Esophagus mucosa (tissue), 1 donor: ENCODE data around the gene HOXA9. TPM values are rescaled to one million over a fixed set of nuclear protein-coding genes. Genes with fewer than 3 reads are reported as not detected.

Experiments used
- ATAC-seq: fragments of 200-7000 bp; cut with Tn5 transposase; one replicate; pipeline ENCODE4 v1.9.1; 2020
- total RNA-seq: library from RNA; stranded (reverse); gene quantifications from one replicate; pipeline ENCODE4 v1.2.4, GENCODE V29; 2023
- donor health status: DM: yes; HTN: yes; CAD: no.

The HOXA9 gene
- total RNA-seq, 1 donor from 2014 or later = 1.7 TPM

- no peak for ATAC-seq
Observed at GRCh38 chr7:27163288-27164044, 1.9 kb downstream of the HOXA9 start.

DNA sequence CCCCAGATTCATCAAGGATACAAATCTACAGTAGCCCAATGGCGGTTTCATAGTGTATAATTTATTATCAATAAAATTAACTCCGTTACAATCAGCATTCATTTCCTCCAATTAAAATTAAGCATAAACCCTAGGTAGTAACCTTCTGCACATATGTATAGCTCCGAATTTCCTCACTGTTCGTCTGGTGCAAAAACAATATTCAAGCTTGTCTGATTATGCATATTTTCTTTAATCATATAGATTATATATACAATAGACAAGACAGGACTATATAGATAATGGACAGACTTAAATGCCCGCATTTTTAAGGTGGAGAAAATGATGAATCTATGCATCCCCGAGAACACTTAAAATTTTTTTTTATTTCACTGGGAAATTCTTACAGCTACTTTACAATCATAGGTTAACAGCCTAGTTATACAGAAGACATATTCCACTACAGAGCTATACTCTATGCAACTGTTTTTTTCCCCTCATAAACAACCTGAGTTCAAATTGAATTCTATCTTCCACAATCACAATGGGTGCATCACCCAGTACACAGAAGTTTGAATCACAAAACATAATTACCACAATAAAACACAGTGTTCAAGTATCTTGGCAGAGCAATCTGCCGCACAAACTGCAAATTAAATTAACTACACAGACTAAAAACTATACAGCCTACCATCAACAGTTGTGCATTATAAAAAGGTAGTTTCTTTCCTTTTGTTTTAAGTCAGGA, 2.6 kb downstream of the HOXA9 start:
- ATAC-seq = no peak

- no peak for ATAC-seq
Observed at GRCh38 chr7:27161721-27162560, 3.4 kb downstream of the HOXA9 start.

DNA sequence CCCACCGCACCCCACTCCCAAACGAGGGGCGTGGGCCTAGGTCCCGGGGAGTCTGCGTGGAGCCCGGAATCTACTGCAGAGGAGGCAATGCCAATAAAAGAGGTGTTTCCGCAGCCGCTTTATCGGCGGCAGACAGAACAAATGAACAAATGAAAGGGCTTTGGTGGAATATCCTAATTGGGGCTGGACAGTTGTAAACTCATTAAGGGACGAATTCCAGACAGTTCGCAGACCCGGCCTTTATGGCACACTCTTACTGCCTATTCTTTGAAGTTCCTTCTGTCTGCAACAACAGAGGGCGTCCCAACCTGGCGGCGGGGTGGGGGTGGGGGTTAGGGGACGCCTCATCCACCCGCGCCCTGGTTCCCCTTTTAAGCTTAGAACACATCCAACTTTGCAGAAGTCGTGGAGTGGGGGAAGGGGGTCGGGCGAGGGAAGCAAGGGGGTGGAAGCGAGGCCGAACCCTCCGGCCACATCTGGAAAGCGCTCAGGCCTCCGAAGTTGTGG, 4.1 kb downstream of the HOXA9 start:
- no peak for ATAC-seq

DNA sequence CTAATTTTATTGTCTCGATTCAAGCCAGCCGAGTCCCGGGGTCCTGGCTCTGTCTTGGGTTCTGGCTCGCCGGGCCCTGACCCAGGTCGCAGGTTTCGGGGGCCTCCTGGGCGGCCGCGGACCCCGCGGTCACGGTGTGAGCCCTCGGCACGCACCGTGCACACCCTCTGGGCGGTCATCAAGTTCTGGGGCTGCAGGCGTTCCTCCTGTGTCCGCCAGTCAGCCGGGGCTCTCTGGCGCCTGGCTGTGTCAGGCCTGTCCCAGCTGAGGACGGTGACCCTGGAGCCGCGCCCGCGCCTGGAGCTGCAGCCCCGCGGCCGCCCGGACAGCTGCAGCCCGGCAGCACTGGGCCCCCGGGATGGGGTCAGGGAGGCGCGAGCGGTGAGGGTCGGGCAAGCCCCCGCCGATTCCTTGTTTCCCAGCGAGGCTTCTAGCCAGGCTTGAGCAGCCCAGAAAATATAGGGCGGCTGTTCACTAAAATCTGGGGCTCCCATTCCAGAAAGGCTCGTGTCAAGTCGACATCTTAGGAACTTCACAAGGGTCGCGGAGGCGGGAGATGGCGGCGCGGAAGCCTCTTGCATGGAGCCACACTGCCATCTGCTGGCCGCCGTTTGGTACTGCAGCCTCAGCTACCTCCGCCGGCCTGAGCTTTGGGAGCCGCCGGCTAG, 4.7 kb downstream of the HOXA9 start:
- ATAC-seq = peak; percentile 82

GRCh38 chr7:27160145-27160545, 5.2 kb downstream of the HOXA9 start:
- no peak for ATAC-seq

GRCh38 chr7:27159266-27160144, 5.8 kb downstream of the HOXA9 start:
- no peak for ATAC-seq

- no peak for ATAC-seq
Observed at GRCh38 chr7:27158436-27159265, 6.7 kb downstream of the HOXA9 start.

DNA sequence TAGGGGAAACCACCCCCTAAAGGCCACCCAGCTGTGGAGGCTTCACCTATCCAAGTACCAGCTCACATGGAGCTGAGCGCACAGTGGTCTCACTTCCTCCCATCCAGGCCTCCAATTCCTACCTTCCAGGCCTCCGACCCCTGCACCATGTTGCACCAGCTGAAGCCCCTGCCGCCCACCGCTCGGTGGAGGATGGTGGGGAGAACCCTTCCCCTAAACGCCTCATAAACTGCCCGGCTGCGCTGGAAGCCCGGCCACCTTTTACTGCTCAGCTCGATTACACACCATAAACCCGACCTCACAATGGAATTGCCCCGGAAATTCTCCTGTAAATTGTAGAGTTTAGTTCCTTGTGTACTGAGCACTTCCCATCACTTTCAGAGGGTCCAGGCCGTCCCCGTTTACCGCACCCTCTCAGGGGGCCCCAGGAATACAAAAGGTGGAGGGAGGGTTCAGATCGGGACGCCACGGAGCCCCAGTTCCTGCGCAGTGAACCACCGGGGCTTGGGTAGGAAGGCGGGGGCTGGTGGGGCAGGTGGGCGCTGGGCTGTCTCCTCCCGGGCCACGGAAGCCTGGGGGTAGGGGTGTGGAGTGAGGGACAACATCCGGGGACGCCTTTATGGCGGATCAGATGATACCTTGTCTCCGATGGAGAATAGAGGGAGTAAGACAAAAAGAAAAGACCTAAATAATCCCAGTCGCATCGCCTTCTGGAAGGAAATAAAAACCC, 7.5 kb downstream of the HOXA9 start:
- ATAC-seq = no peak

DNA sequence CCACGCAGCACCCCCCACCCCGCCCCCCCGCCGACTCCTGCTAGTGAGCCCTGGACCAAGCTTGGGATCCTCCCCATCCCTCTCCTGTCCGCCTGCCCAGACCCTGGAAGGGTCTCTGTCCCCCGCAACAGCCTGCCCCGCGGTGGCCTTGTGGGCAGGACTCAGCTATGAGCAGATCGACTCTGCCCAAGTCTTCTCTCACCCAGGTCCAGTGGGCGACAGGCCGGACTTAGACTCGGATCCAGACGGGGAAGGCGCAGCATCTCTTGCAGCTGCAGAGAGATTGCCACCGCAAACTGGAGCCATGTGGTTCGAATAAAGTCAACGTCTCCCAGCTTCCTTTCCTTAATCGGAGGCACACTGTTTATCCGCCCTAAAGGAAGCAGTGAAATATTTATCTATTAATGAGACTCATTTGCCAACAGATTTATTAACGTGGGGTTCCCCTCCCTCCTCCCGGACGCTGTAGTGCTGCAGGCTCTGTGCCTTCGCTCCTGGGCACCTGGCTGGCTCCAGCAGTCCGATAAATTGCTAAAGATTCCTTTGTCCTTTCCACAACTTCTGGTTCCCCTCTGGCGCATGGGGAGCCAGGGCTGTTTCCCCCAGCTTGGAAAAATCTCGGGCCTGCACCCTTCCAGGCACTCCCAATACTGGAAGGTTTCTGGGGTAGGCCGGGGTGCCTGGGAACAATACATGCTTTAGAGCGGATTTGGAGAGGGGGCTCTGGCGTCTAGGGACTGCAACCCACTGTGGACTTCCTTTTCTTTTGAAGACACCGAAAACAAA, 8.2 kb downstream of the HOXA9 start:
- ATAC-seq = no peak

- peak; percentile 42 for ATAC-seq
Observed at GRCh38 chr7:27156508-27156898, 8.8 kb downstream of the HOXA9 start, which contains the start of gene HOXA7. Gene HOXA7 (minus strand): TSS chr7:27156675. CDS start chr7:27156545, 130 bp downstream.

DNA sequence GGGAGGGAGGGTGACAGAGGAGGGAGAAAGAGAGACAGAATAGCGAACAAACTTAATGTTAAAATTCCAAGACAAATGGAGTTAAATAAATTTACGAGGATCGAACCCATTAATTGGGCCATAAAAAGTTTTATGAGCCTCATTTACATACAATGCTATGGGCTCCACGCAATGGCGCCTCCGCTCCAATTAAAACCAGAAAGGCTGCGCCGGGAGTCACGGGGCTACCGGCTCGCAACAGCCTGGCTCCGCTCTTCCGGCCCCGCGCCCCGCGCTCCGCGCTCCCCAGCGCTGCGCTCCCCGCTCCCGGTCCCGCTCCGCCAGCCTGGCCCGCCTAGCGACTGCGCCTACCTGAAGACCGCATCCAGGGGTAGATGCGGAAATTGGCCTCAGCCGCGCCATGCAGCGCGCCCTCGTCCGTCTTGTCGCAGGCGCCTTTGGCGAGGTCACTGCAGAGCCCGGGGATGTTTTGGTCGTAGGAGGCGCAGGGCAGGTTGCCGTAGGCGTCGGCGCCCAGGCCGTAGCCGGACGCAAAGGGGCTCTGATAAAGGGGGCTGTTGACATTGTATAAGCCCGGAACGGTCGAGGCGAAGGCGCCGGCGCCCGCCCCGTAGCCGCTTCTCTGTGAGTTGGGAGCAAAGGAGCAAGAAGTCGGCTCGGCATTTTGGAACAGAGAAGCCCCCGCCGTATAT, 9.4 kb downstream of the HOXA9 start:
- ATAC-seq = peak; percentile 47

- peak; percentile 21 for ATAC-seq
Observed at GRCh38 chr7:27154901-27155815, 10.2 kb downstream of the HOXA9 start.

- ATAC-seq = no peak
Observed at GRCh38 chr7:27154369-27154768, 11.0 kb downstream of the HOXA9 start.

GRCh38 chr7:27153526-27153925, 11.8 kb downstream of the HOXA9 start:
- ATAC-seq = no peak

GRCh38 chr7:27152816-27153442, 12.4 kb downstream of the HOXA9 start:
- ATAC-seq = no peak
